Osteocyte (in vitro differentiated cells): ENCODE results near the gene C2CD5. TPM values are rescaled to one million over a fixed set of nuclear protein-coding genes. Genes with fewer than 3 reads are reported as not detected.

Experiments
- DNase-seq: peaks from one replicate; pipeline ENCODE4 v3.0.0; 2021; ENCODE audit warnings: mixed read lengths; ENCODE audit not compliant: unreplicated experiment; ENCODE audit errors: extremely low spot score
- H3K27ac Mint-ChIP-seq: one replicate; pipeline ENCODE4 v1.8.0; 2021; ENCODE audit warnings: mild to moderate bottlenecking, mixed read lengths; ENCODE audit not compliant: unreplicated experiment
- H3K27me3 Mint-ChIP-seq: one replicate; pipeline ENCODE4 v1.8.0; 2021; ENCODE audit warnings: mixed read lengths; ENCODE audit not compliant: unreplicated experiment
- H3K36me3 Mint-ChIP-seq: one replicate; pipeline ENCODE4 v1.8.0; 2021; ENCODE audit warnings: mixed read lengths; ENCODE audit not compliant: unreplicated experiment
- H3K4me1 Mint-ChIP-seq: one replicate; pipeline ENCODE4 v1.8.0; 2021; ENCODE audit warnings: mixed read lengths; ENCODE audit not compliant: unreplicated experiment
- H3K4me3 Mint-ChIP-seq: one replicate; pipeline ENCODE4 v1.8.0; 2021; ENCODE audit warnings: mild to moderate bottlenecking, moderate library complexity, mixed read lengths; ENCODE audit not compliant: unreplicated experiment
- H3K9me3 Mint-ChIP-seq: one replicate; pipeline ENCODE4 v1.8.0; 2021; ENCODE audit warnings: mixed read lengths; ENCODE audit not compliant: unreplicated experiment
- CTCF ChIP-seq: fragments of 200-600 bp; sonication (generic); IDR thresholded peaks from 2 replicates; pipeline ENCODE4 v1.5.0; 2021; ENCODE audit warnings: antibody characterized with exemption, mild to moderate bottlenecking, moderate library complexity
- total RNA-seq: library from RNA; stranded (reverse); gene quantifications from 2 replicates; pipeline ENCODE4 v1.2.1, GENCODE V29; 2021

Gene C2CD5
- total RNA-seq, 1 donor from 2014 or later: 38.6 TPM

DNA sequence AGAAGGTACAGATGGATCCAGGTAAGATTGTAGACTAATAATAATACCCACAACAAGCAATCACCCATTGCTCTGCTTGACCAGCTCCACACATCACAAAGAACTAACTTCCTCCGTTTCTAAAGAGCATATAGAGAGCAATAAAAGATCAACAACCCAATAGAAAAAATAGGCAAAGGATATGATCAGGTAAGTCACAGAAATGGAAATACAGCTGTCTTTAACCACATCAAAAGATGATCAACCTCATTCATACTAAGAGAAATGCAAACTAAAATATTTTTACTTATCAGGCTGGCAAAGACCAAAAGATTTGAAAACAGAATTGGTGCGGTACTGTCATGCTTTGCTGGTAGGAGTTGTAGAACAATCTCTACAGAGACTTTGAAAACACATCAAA, 8.9 kb downstream of the C2CD5 start:
- H3K27ac Mint-ChIP-seq: no peak overlapping the region
- peaks cover 39% of the 10 kb centered on the region for H3K36me3 Mint-ChIP-seq

GRCh38 chr12:22535038-22535437, 9.3 kb downstream of the C2CD5 start:
- Mint-ChIP-seq H3K36me3 (peaks cover 39% of the 10 kb centered on the region), H3K4me1 (peaks cover 19% of the 10 kb centered on the region), H3K4me3 (no peak overlapping the region), H3K27ac (no peak overlapping the region), H3K27me3 (no peaks in the 10 kb centered on the region), H3K9me3 (peaks cover 6% of the 10 kb centered on the region)
- DNase-seq: no peak
- no peak for TF ChIP-seq CTCF

More for the DNA sequence above, 8.9 kb downstream of the C2CD5 start:
- TF ChIP-seq CTCF: no peak
- DNase-seq: no peak
- no peak overlapping the region for H3K4me3 Mint-ChIP-seq
- peaks cover 6% of the 10 kb centered on the region for H3K9me3 Mint-ChIP-seq
- peaks cover 22% of the 10 kb centered on the region for H3K4me1 Mint-ChIP-seq
- no peaks in the 10 kb centered on the region for H3K27me3 Mint-ChIP-seq

GRCh38 chr12:22533155-22533554, 11.2 kb downstream of the C2CD5 start:
- Mint-ChIP-seq H3K27me3 (no peaks in the 10 kb centered on the region), H3K9me3 (peaks cover 6% of the 10 kb centered on the region), H3K27ac (no peak overlapping the region), H3K4me3 (no peak overlapping the region), H3K4me1 (peaks cover 21% of the 10 kb centered on the region), H3K36me3 (peaks cover 29% of the 10 kb centered on the region)
- DNase-seq: no peak
- TF ChIP-seq CTCF: no peak

GRCh38 chr12:22532317-22532716, 12.0 kb downstream of the C2CD5 start:
- Mint-ChIP-seq H3K9me3 (peaks cover 6% of the 10 kb centered on the region), H3K27me3 (no peaks in the 10 kb centered on the region), H3K4me1 (peaks cover 24% of the 10 kb centered on the region), H3K36me3 (peaks cover 29% of the 10 kb centered on the region), H3K4me3 (no peak overlapping the region), H3K27ac (no peak overlapping the region)
- no peak for DNase-seq
- no peak for TF ChIP-seq CTCF

- DNase-seq: no peak
- peaks cover 31% of the 10 kb centered on the region for H3K4me1 Mint-ChIP-seq
- no peak for TF ChIP-seq CTCF
- no peak overlapping the region for H3K4me3 Mint-ChIP-seq
- no peak overlapping the region for H3K27ac Mint-ChIP-seq
- no peaks in the 10 kb centered on the region for H3K27me3 Mint-ChIP-seq
- peaks cover 32% of the 10 kb centered on the region for H3K36me3 Mint-ChIP-seq
- H3K9me3 Mint-ChIP-seq: peaks cover 6% of the 10 kb centered on the region
Measured at GRCh38 chr12:22531205-22531604, 13.1 kb downstream of the C2CD5 start.
